SW 1271 (cell line): ENCODE results near the gene RAPGEF5.
"Not testable (repeated sequence)": the region's sequence is repeated elsewhere in the genome, so short reads cannot be mapped to it uniquely, and the experiment has no call there.

Experiments used
- DNase-seq, 2 experiments: peaks; one replicate each; lab custom pipeline; 2025; lab: John Stamatoyannopoulos, UW

RAPGEF5 gene

GRCh38 chr7:22117222-22117621, 239.7 kb downstream of the RAPGEF5 start:
- DNase-seq, result no peak

GRCh38 chr7:22116451-22117030, 240.4 kb downstream of the RAPGEF5 start:
- no peak for DNase-seq

GRCh38 chr7:22115689-22116088, 241.3 kb downstream of the RAPGEF5 start:
- DNase-seq, result no peak

GRCh38 chr7:22114440-22114981, 242.4 kb downstream of the RAPGEF5 start:
- no peak for DNase-seq

GRCh38 chr7:22113041-22113440, 243.9 kb downstream of the RAPGEF5 start:
- no peak for DNase-seq

GRCh38 chr7:22111661-22112060, 245.3 kb downstream of the RAPGEF5 start:
- DNase-seq, result no peak

GRCh38 chr7:22110881-22111280, 246.1 kb downstream of the RAPGEF5 start:
- no peak for DNase-seq

- DNase-seq, result peak; percentile 55 to 81
These were observed 246.6 kb downstream of the RAPGEF5 start for GRCh38 chr7:22110227-22110839.

- no peak for DNase-seq
These were observed 247.2 kb downstream of the RAPGEF5 start for GRCh38 chr7:22109761-22110160.

- no peak for DNase-seq
These were observed 248.7 kb downstream of the RAPGEF5 start for GRCh38 chr7:22108151-22108845.

GRCh38 chr7:22105550-22105949, 251.4 kb downstream of the RAPGEF5 start:
- no peak for DNase-seq

GRCh38 chr7:22094413-22095342, 262.3 kb downstream of the RAPGEF5 start:
- DNase-seq, result no peak

GRCh38 chr7:22093936-22094335, 263.0 kb downstream of the RAPGEF5 start:
- DNase-seq, result no peak

- DNase-seq, result no peak
These were observed 264.0 kb downstream of the RAPGEF5 start for GRCh38 chr7:22093001-22093400.

GRCh38 chr7:22090958-22091525, 265.9 kb downstream of the RAPGEF5 start:
- not testable (repeated sequence) for DNase-seq

GRCh38 chr7:22090512-22090911, 266.4 kb downstream of the RAPGEF5 start:
- no peak for DNase-seq

GRCh38 chr7:22090107-22090506, 266.8 kb downstream of the RAPGEF5 start:
- no peak for DNase-seq

- DNase-seq, result no peak
These were observed 268.1 kb downstream of the RAPGEF5 start for GRCh38 chr7:22088827-22089226.

GRCh38 chr7:22087861-22088260, 269.1 kb downstream of the RAPGEF5 start:
- DNase-seq, result no peak

- DNase-seq, result no peak
These were observed 273.2 kb downstream of the RAPGEF5 start for GRCh38 chr7:22083704-22084240.
